Measurements from ENCODE around the gene ANKRD28.

- no peak for TF ChIP-seq CTCF (conservative IDR thresholded peaks at IDR 0.05; ENCODE audit: low read length)
- TF ChIP-seq EZH2phosphoT487 (IDR thresholded peaks at IDR 0.05; ENCODE audit: borderline replicate concordance, low read depth, low read length) = no peak
Observed at GRCh38 chr3:15711281-15711680, 86.5 kb downstream of the ANKRD28 start.
